Measurements from ENCODE around the gene COPE.
"Not testable (repeated sequence)": the region's sequence is repeated elsewhere in the genome, so short reads cannot be mapped to it uniquely, and the experiment has no call there.

The COPE gene

GRCh38 chr19:18919086-18919899, at the start of gene COPE, which contains the start of gene DDX49:
Gene COPE, minus strand, starts transcription at chr19:18919387. Its CDS starts 39 bp downstream, at chr19:18919348.
Gene DDX49, plus strand, starts transcription at chr19:18919715. Its CDS starts 27 bp downstream, at chr19:18919742.
- DNase-seq (ENCODE audit: low spot score), result peak; percentile 98

GRCh38 chr19:18967358-18968146, 48.4 kb upstream of the COPE start:
- DNase-seq (ENCODE audit: low spot score), result peak; percentile 62

- no peak for DNase-seq (ENCODE audit: low spot score)
Observed at GRCh38 chr19:18966307-18966706, 47.1 kb upstream of the COPE start.

DNA sequence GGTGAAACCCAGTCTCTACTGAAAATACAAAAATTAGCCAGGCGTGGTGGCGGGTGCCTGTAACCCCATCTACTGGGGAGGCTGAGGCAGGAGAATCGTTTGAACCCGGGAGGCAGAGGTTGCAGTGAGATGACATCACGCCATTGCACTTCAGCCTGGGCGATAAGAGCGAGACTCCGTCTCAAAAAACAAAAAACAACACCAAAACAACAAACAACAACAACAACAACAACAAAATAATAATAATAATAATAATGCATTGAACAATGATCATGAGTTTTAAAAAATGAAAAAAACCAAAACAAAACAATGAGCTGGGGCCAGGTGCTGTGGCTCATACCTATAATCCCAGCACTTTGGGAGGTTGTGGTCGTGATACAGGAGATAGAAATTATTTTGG, 44.9 kb upstream of the COPE start:
- DNase-seq (ENCODE audit: low spot score), result no peak

DNA sequence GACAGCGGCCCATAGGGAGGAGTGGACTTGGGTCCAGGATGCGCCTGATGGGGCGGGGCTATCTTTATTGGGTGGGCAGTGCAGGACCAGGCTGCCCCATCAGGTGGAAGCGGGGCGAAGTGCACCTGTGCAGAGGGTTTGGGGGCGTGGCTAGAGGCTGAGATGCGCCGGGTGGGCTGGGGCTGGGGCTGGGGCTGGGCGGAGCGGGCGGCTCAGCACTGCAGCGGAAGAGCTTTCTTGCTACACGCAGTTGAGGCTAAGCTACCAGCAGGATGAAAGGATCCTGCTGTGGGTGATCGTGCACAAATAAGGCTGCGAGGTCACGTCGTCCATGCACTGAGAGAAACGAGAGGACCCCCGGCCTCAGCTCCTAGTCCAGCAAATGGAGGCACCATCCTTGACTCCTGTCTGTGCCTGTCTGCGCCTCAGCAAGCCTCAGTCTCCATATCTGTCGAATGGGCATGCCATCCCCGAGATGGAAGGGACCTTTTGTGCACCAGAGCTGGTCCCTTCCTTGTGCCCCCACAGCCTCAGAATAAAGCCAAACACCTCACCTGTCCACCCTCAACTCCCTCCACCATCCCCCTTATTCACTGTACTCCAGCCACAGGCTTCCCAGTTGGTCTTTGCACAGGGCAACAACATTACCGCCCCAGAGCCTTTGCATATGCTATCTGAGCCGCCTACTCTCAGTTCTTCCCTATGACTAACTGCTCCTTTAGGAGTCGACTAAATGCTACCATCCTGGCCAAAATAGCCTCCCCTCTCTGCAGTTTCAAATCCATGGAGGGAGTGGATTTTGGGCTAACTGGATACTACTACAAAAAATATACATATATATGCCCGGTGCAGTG, 42.8 kb upstream of the COPE start:
- no peak for DNase-seq (ENCODE audit: low spot score)

- DNase-seq (ENCODE audit: low spot score), result no peak
Observed at GRCh38 chr19:18960370-18960769, 41.2 kb upstream of the COPE start.

DNA sequence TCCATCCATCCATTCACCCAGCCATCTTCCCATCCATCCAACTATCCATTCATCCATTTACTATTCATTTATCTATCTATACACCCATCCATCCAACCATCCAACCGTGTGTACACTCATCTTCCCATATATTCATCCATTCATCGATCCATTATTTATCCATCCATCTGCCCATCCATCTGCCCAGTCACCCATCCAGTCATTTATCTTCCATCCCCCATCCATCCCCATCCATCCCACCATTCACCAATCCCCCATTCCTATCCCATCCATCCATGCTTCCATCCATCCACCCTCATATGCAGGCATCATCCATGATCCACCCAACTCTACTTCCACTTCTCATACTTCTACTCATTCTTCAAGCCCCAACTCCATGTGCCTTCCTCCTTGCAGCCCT, 35.9 kb upstream of the COPE start:
- no peak for DNase-seq (ENCODE audit: low spot score)

DNA sequence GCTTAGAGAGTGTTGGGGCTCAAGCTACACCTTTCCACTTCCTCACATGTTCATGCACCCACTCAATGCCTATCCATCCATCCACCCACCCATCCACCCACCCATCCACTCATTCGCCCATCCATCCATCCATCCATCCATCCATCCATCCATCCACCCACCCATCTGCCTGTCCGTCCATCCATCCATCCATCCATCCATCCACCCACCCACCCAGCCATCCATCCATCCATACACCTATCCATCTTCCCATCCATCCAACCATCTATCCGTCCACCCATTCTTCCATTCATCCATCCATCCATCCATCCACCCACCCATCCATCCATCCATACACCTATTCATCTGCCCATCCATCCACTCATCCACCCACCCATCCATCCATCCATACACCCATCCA, 34.9 kb upstream of the COPE start:
- no peak for DNase-seq (ENCODE audit: low spot score)

DNA sequence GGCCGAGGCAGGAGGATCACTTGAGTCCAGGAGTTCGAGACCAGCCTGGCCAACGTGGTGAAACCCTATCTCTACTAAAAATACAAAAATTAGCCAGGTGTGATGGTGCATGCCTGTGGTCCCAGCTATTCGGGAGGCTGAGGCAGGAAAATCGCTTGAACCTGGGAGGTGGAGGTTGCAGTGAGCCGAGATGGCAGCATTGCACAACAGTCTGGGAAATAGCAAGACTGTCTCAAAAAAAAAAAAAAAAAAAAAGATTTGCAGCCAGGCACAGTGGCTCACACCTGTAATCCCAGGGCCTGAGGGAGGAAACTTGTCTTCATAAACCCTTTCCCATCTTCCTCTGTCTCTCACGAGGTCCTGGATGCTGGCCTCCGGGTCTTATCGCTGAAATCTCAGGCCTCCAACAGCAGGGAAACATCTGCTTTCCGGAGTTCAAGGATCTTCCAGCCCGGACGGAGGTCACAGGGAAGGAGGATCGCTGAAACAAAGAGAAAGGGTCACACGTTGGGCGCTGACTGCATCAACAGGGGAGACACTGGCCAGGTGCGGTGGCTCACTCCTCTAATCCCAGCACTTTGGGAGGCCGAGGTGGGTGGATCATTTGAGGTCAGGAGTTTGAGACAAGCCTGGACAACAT, 33.3 kb upstream of the COPE start:
- DNase-seq (ENCODE audit: low spot score), result not testable (repeated sequence)

- DNase-seq (ENCODE audit: low spot score), result peak; percentile 67
Observed at GRCh38 chr19:18951721-18952281, 32.6 kb upstream of the COPE start.

GRCh38 chr19:18949858-18950257, 30.7 kb upstream of the COPE start:
- no peak for DNase-seq (ENCODE audit: low spot score)

- DNase-seq (ENCODE audit: low spot score), result no peak
Observed at GRCh38 chr19:18948976-18949356, 29.8 kb upstream of the COPE start.

DNA sequence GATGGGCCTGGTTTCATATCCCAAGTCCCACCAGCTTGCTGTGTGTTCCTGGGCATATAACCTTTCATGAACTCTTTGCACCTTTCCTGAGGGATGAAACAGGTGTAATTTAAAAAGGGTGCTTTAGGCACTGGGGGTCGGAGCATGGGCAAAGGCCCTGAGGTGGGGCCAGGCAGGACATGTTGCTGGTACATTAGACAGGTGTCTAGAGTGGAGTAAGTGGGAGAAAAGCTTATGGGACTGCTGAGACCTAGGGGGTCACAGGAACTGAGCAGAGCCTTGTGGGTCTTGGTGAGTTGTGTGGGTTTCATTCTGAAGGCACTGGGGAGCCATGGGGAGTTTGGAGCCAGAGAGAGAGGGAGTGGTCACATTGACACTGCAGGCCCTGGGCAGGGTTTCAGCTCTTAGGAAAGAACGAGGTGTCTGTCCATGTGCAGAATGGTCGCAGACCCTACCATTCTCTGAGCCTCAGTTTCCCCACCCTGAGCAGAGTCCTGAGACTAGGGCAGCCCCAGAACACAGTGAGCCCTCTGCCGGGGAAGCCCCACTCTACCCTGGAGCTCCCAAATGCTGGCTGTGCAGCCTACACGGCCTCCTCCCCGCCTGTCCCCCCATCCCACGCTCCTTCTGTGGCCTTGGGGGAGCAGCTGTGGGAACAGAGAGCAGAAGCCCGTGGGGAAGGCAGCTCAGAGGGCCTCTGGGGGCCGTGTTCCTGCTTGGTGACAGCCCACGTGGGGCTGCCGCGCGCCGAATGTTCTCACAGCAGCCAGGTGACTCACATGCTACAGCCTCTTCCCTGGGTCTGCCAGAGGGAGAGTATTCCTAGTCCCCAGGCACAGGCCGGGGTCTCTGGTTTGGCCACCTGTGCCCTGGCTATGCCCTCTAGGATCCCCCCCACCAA, 29.1 kb upstream of the COPE start:
- DNase-seq (ENCODE audit: low spot score), result no peak

GRCh38 chr19:18946918-18947317, 27.7 kb upstream of the COPE start:
- DNase-seq (ENCODE audit: low spot score), result no peak

DNA sequence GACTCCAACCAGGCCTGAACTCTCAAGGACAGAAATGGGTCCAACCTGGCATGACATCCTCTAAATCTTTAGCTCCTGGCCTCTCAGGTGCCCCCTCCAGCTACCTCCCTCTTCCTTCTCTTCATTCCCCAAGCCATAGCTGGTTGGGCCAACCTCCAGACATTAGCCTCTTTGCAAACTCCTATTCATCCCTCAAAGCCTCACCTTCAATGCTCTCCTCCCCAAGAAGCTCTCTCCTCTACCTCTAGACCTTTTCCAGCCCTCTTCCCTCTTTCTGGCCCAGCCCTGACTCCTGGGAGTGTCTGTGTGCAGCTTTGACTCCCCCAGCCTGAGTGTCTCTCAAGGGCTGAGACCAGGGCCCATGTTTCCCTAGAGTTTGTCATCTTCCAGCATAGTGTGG, 27.1 kb upstream of the COPE start:
- DNase-seq (ENCODE audit: low spot score), result no peak

DNA sequence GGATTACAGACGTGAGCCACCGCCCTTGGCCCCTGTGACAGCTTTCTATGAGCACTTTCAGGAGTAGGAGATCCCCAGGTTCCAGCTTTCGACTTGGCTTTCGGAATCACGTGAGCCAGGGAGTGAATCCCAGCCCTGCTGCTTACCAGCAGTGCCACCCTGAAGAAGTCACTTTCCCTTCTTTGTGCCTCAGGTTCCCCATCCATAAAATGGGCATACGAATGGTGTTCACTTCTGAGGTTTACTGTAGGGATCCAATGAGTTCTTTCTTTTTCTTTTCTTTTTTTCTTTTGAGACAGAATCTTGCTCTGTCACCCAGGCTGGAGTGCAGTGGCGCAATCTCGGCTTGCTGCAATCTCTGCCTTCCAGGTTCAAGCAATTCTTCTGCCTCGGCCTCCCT, 26.1 kb upstream of the COPE start:
- no peak for DNase-seq (ENCODE audit: low spot score)

DNA sequence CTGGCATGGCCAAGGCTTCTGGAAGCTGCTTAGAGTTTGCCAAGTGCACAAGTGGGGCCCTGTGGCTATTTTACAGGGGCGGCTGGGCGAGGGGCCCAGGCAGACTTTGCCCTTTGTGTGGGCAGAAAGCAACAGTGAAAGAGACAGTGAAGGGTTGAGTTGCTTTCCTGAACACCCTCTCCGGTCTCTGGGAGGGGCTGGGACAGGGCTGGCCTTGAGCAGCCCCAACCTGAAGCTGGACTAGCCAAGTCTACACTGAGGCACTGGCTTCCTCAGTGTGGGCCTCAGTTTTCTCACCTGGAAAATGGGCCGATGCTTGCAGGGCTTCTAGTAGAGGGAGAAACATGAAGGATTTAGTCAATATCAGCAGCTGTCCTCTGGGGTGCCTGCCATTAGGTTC, 24.3 kb upstream of the COPE start:
- DNase-seq (ENCODE audit: low spot score), result no peak

DNA sequence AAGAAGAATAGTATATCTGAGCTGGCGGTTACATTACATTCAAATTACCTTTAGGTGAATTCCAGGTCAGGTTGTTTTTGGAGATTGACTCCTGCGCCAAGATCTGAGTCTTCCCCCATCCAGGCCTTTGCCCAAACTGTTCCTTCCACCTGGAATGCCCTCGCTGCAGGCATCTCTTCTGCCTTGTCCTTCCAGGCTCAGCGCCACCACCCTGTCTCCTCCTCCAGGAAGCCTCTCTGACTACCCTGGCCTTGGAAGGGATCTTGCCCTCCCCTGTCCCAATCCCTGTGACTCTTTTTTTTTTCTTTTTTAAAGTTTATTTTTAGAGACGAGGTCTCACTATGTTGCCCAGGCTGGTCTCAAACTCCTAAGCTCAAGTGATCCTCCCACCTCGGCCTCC, 23.5 kb upstream of the COPE start:
- no peak for DNase-seq (ENCODE audit: low spot score)

GRCh38 chr19:18941628-18942354, 22.6 kb upstream of the COPE start:
- no peak for DNase-seq (ENCODE audit: low spot score)
